Lower leg skin (tissue), 3 donors: ENCODE measurements around the gene CABP4.
"Not testable (repeated sequence)": the region's sequence is repeated elsewhere in the genome, so short reads cannot be mapped to it uniquely, and the experiment has no call there.

ENCODE experiments used
- CTCF ChIP-seq, 3 donors: fragments of 450-650 bp; IDR thresholded peaks; one replicate each; pipeline ENCODE4 v1.5.1; 2016; ENCODE audit warnings: antibody characterized with exemption in 3 of 3, mild to moderate bottlenecking in 3 of 3, moderate library complexity in 2 of 3
- POLR2A ChIP-seq, 2 donors: fragments of 450-650 bp; IDR thresholded peaks; one replicate each; pipeline ENCODE4 v1.6.1; 2016 to 2017; ENCODE audit warnings: antibody characterized with exemption in 2 of 2, mild to moderate bottlenecking in 1 of 2, moderate library complexity in 1 of 2

GRCh38 chr11:67465530-67465929, 10.4 kb downstream of the CABP4 start:
- TF ChIP-seq CTCF, POLR2A (IDR thresholded peaks at IDR 0.05): not testable (repeated sequence)
